ENCODE measurements around the gene NFU1. TPM values are rescaled to one million over a fixed set of nuclear protein-coding genes. Genes with fewer than 3 reads are reported as not detected.

Gene NFU1
- total and polyA plus RNA-seq, 9 of the 15 experiments (the other 6 are each of a cell fraction or from before 2014, with no cell fraction given): 33.3 to 61.8 (median 53.7) TPM

- BruUV-seq (replicated peaks): no TSS peak
- Histone ChIP-seq H3K4me1 (replicated peaks in 1 of 2; ENCODE audit: control insufficient read depth in 2 of 2, insufficient read depth in 2 of 2, low read length in 2 of 2) (peaks cover 7 to 20% of the 10 kb centered on the region in 2 experiments), H3K4me3 (peak within 1 kb of the TSS; percentile 94), H4K20me1 (replicated peaks; ENCODE audit: control insufficient read depth, insufficient read depth, low read length) (no peaks in the 10 kb centered on the region), H2AFZ (ENCODE audit: low read depth, low read length) (peak within 1 kb of the TSS; percentile 92), H3K27me3 (ENCODE audit: control insufficient read depth in 2 of 2, insufficient read depth in 2 of 2, low read length in 2 of 2) (no peaks in the 10 kb centered on the region), H3K9ac (ENCODE audit: insufficient read depth in 1 of 2, low read depth in 2 of 2, low read length in 2 of 2) (peak within 1 kb of the TSS; percentile 97 to 99), H3K36me3 (ENCODE audit: control insufficient read depth, insufficient read depth, low read length) (peaks cover 5% of the 10 kb centered on the region; the same call in 2 of the 3 replicates), H3K9me1 (ENCODE audit: control insufficient read depth, insufficient read depth, low read length) (no peaks in the 10 kb centered on the region), H3K9me3 (replicated peaks; ENCODE audit: control insufficient read depth, insufficient read depth, low read depth, low read length) (no peaks in the 10 kb centered on the region), H3K79me2 (ENCODE audit: control insufficient read depth, insufficient read depth, low read length) (peaks cover 61% of the 10 kb centered on the region), H3K4me2 (ENCODE audit: insufficient read depth, low read length) (peak within 1 kb of the TSS; percentile 98), H3K27ac (ENCODE audit: extremely low read depth, low read depth, low read length) (peak within 1 kb of the TSS; percentile 90)
- ATAC-seq (peak; percentile 91), FAIRE-seq (no peak), DNase-seq (ENCODE audit: extremely low read depth in 1 of 4, low spot score in 3 of 4) (peak; percentile 94 to 96 (median 94))
- WGBS (ENCODE audit: insufficient coverage, low coverage, missing lambda C conversion rate): 1% methylated on average over 45 of the region's 97 CpGs
- in situ Hi-C loops (cut with MboI) (no loop called here), intact Hi-C loops (cut with micrococcal nuclease) (loop anchor here (1.0 to 2.0 kb wide), 2 partner anchors 12 to 50 kb away; partner anchors contain the start of gene NFU1)
- POLR2A ChIA-PET: interaction anchor here (0.7 to 3.3 kb wide), 7 partner anchors 11 to 737 kb away, joined by 3 to 17 read pairs (median 3); partner anchors contain the start of gene NFU1
- CTCF ChIA-PET (ENCODE audit: low intra/inter-chr PET ratio): no interaction called here
- TF ChIP-seq ZFP30 (CRISPR knock-in tag; IDR thresholded peaks at IDR 0.05; ENCODE audit: borderline replicate concordance): no peak
- TF ChIP-seq ZNF766 (CRISPR knock-in tag; conservative IDR thresholded peaks at IDR 0.05): peak; percentile 67; the same call in 1 of the 2 replicates
- TF ChIP-seq TBP (optimal IDR thresholded peaks at IDR 0.05; ENCODE audit: low read depth, low read length): peak; percentile 83
- TF ChIP-seq POLR2B (IDR thresholded peaks at IDR 0.05; ENCODE audit: low read depth, partially characterized antibody): peak; percentile 89
- peak; percentile 68; the same call in 1 of the 2 replicates for TF ChIP-seq ZNF511 (CRISPR knock-in tag; IDR thresholded peaks at IDR 0.05)
- peak; percentile 56 for TF ChIP-seq NEUROD1 (IDR thresholded peaks at IDR 0.05; ENCODE audit: borderline replicate concordance, low read depth, low read length, partially characterized antibody)
- TF ChIP-seq TAF7 (tag; IDR thresholded peaks at IDR 0.05): peak; percentile 57; the same call in 1 of the 2 replicates
- TF ChIP-seq CREB1 (IDR thresholded peaks at IDR 0.05): peak; percentile 64
- TF ChIP-seq CREB1 (CRISPR knock-in tag; IDR thresholded peaks at IDR 0.05): peak; percentile 48
- 0 out of 2 replicates have a peak, but pooled peaks have one; percentile 40 for TF ChIP-seq FOXJ2 (tag; IDR thresholded peaks at IDR 0.05)
- peak; percentile 71 for TF ChIP-seq PCBP1 (IDR thresholded peaks at IDR 0.05; ENCODE audit: low read depth, low read length, poor library complexity, severe bottlenecking)
- TF ChIP-seq, protein P1, sequence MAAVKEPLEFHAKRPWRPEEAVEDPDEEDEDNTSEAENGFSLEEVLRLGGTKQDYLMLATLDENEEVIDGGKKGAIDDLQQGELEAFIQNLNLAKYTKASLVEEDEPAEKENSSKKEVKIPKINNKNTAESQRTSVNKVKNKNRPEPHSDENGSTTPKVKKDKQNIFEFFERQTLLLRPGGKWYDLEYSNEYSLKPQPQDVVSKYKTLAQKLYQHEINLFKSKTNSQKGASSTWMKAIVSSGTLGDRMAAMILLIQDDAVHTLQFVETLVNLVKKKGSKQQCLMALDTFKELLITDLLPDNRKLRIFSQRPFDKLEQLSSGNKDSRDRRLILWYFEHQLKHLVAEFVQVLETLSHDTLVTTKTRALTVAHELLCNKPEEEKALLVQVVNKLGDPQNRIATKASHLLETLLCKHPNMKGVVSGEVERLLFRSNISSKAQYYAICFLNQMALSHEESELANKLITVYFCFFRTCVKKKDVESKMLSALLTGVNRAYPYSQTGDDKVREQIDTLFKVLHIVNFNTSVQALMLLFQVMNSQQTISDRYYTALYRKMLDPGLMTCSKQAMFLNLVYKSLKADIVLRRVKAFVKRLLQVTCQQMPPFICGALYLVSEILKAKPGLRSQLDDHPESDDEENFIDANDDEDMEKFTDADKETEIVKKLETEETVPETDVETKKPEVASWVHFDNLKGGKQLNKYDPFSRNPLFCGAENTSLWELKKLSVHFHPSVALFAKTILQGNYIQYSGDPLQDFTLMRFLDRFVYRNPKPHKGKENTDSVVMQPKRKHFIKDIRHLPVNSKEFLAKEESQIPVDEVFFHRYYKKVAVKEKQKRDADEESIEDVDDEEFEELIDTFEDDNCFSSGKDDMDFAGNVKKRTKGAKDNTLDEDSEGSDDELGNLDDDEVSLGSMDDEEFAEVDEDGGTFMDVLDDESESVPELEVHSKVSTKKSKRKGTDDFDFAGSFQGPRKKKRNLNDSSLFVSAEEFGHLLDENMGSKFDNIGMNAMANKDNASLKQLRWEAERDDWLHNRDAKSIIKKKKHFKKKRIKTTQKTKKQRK (IDR thresholded peaks at IDR 0.05; ENCODE audit: borderline replicate concordance, low read depth, low read length): no peak
- TF ChIP-seq, protein P2, sequence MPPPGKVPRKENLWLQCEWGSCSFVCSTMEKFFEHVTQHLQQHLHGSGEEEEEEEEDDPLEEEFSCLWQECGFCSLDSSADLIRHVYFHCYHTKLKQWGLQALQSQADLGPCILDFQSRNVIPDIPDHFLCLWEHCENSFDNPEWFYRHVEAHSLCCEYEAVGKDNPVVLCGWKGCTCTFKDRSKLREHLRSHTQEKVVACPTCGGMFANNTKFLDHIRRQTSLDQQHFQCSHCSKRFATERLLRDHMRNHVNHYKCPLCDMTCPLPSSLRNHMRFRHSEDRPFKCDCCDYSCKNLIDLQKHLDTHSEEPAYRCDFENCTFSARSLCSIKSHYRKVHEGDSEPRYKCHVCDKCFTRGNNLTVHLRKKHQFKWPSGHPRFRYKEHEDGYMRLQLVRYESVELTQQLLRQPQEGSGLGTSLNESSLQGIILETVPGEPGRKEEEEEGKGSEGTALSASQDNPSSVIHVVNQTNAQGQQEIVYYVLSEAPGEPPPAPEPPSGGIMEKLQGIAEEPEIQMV (tag; conservative IDR thresholded peaks at IDR 0.05; ENCODE audit: low read depth): 0 out of 2 replicates have a peak, but pooled peaks have one; percentile 6
- TF ChIP-seq GATAD2B (IDR thresholded peaks at IDR 0.05; ENCODE audit: borderline replicate concordance): peak; percentile 94
- TF ChIP-seq GABPB2 (CRISPR knock-in tag; conservative IDR thresholded peaks at IDR 0.05): no peak
Measured at GRCh38 chr2:69386789-69387734, 50.2 kb downstream of the NFU1 start, which contains the start of gene GFPT1. Gene GFPT1 (minus strand): TSS chr2:69387227. CDS start chr2:69387071, 156 bp downstream.

Measured in K562 (cell line).